OCI-M1 (cell line): ENCODE data around the gene COPZ2.
"Not testable (repeated sequence)": the region's sequence is repeated elsewhere in the genome, so short reads cannot be mapped to it uniquely, and the experiment has no call there.

Experiments used
- DNase-seq: peaks from one replicate; lab custom pipeline; 2025; lab: John Stamatoyannopoulos, UW

COPZ2 gene

DNA sequence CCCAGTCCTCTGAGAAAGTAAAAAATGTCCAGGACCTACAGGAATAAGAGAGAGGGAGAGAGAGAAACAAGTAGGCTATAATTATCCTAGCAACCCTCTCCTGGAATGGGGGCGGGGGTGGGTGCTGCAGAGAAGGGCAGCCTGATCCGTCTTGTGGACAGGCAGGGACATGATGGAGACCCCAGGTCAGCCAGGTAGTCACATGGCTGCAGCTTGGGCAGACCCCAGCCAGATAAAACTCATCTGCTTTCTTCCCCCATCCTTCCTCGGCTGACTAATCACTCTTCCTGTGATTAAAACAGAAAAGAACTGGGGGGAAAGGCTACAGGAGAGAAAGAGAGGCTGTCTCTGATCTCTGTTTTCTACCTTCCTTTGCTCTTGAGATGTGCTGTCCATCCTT lies 32.6 kb downstream of the COPZ2 start:
- no peak for DNase-seq

DNA sequence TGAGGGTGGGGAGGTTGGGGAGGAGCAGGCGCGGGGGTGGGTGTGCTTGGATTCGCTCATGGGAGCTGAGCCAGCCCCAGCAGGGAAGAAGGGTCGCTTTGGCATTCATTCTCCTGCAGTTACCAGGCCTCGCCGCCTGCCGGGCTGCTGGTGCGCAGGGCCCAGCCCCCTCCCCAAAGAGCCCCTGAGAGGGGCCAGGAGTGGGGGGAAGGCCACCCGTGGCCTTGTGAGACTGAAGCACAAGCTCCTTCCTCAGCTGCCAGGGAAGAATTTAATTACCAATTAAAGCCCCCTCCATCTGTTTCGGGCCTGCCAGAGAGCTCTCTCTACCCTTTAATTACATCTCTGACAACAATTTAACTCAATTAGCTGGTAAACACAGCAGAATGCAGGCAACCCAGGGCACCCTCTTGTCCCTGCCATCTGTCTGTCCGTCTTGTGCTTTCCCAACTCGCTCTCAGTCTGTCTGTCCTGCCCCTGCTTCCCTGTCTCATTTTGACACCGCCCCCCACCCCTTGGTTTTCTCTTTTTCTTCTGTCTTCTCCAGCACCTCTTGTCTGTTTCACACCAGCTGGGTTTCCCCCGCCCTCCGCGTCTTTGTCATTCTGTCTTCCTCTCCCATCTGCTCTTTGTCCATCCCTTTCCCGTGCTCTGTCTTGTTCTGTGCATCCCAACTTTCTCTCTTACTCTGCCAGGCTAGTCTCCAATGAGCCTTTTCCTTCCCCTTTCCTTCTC lies 34.0 kb downstream of the COPZ2 start:
- DNase-seq: no peak

DNA sequence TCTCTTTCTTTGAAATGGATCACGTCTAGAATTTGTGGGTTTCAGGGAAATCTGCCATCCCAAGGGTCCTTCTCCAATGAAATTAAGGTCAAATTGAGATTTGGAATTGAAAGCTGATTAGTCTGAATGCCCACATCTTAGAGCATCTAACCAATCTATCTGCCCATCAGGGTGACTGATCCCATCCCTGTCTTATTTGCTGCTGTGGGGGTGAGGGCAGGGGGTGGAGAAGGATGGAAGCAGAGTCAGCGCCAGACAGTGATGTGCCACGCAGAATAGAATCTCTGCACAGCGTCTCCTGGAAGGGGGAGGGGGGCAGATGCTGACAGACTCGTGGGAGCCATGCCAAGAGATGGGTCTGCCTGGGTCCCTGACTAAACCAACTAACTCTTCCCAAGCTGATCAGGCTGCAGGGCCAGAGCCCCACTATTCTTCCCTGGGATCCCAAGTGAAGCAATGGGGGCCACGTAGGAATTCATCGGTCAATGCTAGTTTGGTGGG lies 34.6 kb downstream of the COPZ2 start:
- no peak for DNase-seq

DNA sequence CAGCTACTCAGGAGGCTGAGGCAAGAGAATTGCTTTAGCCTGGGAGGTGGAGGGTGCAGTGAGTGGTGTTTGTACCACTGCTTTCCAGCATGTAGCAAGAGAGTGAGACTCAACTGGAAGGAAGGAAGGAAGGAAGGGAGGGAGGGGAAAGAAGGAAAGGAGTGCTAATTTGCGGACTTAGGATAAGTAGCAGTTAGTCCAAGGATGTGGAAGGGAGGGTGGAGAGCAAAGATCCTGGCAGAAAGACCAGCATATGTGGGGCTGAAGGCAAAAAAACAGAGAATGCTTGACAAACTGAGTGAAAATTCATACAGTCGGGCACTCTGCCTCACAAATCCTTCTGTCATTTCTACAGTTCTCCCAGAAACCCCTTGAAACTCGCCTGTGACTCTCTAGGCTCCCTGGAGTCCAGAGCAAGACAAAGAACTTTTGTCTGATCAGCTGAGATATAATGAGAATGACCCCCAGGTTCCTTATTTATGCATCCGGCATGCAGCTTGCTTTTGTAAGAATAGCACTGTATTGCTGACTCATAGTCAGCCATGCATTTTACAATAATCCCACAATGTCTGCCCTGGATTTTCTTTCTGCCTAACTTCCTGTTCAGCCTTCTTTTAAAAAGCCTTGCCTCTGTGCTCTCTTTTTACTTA lies 35.2 kb downstream of the COPZ2 start:
- DNase-seq: peak; percentile 88

DNA sequence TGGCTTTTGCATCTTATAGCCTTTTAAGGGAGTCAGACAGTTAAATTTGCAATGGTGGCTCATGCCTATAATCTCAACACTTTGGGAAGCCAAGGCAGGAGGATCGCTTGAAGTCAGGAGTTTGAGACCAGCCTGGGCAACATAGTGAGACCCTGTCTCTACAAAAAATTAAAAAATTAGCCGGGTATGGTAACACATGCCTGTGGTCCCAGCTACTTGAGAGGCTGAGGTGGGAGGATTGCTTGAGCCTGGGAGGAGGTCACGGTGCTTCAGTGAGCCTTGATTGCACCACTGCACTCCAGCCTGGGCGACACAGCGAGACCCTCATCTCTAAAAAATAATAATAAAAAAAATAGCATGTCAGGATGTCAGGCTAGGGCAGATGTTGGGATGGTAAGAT lies 35.9 kb downstream of the COPZ2 start:
- not testable (repeated sequence) for DNase-seq

DNA sequence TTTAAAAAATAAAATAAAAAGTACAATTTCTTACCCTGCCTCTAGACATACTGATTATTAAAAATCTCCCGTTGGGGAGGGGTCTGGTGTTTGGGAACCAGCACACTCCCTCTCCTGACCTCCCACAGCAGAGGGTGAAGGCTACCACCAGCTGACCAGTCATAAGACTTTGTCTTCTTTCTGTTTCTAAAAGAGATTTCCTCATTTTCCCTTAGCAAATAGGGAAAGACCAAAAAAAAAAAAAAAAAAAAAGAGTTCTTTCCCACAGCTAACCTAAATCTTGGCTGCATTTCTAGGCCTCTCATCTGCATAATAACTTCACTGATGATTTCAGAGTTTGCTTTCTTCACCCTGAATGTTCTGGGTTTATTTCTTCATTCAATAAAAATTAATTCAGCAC lies 36.4 kb downstream of the COPZ2 start:
- peak; percentile 32 for DNase-seq

DNA sequence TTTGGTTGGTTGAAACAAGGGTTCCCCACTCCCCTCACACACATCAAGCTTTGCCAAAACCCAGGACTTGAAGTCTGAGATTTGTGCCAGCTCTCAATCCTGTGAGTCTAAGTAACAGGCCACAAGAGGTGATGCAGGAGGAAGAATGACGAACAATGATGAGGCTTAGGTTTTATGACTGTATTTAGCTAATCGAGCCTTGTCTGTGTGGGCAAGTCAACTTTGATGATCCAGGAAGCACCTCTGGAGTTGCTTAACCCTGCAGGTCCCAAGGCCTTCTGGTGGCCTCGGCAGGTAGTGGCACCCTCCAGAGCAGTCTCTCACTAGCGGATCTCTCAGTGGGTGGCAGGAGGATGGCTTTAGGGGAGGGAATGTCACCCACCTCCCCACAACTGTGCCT lies 38.0 kb downstream of the COPZ2 start:
- DNase-seq: no peak

DNA sequence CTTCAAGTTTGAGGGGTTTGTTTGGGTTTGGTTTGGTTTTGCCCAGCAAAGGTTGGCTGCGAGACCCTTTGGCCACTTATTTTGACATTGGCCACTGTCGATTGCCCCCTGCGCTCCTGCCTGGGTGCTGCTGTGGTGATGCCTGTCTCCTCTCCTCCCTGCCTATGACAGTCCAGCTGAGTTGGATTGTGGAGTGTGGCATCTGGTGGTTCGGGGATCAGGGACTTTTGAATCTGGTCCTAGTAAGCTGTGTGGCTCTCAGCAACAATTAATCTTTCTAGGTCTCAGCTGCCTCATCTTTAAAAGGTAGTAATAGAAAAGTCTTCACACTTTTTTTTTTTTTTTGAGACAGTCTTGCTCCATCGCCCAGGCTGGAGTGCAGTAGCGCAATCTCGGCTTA lies 39.6 kb downstream of the COPZ2 start:
- no peak for DNase-seq

DNA sequence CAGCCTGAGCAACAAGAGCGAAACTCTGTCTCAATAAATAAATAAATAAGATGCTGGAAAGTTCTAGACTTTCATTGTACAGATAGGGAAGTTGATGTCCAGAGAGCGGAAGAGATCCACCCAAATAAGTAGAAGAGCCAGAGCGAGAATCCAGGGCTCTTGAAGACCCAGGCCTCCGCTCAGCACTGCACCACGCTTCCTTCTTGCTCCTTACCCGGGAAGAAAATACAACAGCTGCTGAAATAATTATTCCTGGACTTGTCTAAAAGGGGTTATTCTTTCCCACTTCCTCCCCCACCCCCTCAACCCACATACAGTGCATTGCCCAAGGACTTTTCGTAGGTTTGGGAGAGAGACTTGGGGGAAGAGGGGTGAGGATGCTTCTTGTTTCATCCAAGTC lies 40.0 kb downstream of the COPZ2 start:
- no peak for DNase-seq

DNA sequence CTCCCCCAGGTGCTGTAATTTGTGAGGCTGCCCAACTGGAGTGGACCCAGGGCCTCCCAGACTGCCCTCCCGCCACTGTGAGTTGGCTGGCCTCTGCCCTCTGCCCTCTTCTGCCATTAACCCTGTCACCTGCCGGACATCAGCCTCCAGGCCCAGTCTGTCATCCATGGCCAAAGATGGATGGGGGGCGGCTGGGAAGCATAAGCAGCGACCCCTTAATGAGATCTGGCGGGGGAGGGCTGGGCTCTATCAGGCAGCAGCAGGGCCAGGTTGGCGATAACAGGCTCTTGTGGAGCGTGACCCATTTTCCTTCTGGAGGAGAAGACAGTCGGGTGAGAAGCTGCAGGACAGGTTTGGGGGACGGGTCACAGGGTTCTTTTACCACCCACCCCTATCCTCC lies 41.4 kb downstream of the COPZ2 start:
- no peak for DNase-seq

DNA sequence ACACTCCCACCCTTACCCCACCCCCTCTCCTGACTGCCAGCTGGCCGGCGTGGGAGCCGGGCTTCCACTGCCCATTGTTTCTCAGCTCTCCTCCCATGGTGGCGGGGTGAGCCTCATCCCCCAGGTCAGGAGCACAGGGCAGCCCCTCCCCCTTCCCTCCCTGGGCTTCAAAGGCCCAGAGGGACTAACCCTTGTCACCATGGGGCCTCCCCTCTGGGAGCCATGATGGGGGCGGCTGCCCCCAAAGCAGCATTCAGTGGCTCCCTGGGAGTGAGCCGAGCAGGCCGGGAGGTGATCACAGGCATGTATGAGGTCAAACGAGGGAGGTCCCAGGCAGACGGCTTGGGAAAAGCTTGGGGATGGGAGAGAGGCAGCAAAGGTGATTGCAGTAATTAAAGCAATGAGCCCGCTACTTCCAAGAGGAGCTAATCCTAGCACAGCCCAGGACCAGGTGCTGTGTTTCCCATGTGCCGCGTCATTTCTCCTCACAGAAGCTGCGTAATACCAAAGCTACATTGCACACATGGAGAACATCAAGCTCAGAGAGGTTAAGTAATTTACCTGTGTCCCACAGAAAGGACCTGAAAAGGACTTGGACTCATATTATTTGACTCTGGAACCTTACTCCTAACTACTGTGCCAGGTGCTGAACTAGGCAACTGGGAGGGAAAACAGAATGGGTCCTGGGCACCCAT lies 42.2 kb downstream of the COPZ2 start:
- no peak for DNase-seq

DNA sequence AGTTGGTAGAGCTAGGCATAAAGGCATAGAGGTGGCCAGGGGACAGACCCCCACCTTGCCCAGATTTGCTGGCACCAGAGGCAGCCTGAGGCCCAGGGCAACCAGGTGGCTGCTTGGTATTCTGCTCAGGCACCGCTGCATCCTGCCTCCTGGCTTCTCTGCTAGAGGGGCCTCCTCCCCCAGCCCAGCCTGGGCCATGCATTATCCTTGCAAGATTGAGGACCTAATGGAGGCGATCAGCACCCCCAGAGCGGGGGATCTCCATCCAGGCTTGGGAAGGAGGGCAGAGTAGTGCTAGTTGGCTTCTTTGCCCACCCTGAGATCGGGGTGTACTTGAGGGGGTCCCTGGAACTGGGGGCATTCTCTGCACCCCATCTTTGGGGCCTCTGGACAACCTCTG lies 42.9 kb downstream of the COPZ2 start:
- no peak for DNase-seq

DNA sequence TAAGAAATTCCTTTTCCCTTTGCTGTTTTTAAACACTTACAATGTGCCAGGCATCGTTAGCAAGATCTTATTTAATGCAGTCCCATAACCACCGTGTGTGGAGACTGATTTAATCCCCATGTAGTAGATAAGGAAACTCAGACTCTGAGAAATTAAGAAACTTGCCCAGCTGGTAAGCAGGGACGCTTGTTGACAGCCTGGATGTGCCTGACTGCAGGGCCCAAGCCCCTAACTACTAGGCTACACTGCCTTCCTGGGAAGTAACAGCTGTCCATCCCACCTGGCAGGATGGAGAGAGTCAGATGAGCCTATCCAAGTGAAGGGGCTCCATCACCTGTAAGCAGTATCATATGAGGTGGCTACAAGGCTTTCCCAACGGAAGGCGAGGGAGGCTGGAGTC lies 43.6 kb downstream of the COPZ2 start:
- no peak for DNase-seq

DNA sequence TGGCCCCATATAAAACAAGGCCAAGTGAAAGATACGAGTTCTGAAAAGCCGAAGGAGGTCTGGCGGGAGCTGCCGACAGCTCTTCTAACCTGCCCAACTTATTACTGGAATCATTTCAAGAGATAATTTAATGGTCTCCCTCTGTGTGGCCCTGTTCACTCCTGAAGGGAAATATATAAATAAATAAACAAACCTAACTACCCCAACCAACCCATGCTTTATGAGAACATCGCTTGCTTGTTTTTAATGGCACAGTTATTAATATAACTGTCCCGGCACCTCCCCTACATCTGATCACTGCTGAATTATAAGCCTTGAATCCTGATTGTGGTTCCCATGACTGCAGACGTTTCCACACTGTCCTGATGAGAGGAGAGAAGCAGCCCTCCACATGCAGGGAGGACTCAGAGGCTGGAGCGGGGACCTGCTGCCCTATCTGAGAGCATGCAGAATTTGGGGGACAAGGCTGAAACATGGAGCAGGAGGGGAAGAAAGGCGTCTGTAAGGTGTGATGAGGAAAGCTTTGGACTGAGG lies 44.5 kb downstream of the COPZ2 start:
- DNase-seq: no peak

DNA sequence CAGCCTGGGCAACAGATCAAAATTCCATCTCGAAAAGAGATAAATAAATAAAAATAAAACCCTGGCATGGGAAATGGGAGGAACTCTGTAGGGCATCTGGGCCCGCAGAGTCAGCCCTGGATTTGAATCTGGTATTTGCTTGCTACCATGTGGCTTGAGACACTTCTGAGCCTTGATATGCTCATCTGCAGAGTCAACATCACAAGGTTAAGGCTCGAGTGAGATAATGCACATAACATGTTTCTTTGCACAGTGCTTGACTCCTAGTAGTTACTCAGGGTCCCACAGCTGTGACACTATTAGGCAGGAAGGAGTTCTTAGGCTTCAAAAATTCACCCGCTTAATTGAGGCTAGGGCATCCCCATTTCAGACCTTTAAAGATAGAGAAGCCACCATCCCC lies 45.4 kb downstream of the COPZ2 start:
- DNase-seq: no peak

DNA sequence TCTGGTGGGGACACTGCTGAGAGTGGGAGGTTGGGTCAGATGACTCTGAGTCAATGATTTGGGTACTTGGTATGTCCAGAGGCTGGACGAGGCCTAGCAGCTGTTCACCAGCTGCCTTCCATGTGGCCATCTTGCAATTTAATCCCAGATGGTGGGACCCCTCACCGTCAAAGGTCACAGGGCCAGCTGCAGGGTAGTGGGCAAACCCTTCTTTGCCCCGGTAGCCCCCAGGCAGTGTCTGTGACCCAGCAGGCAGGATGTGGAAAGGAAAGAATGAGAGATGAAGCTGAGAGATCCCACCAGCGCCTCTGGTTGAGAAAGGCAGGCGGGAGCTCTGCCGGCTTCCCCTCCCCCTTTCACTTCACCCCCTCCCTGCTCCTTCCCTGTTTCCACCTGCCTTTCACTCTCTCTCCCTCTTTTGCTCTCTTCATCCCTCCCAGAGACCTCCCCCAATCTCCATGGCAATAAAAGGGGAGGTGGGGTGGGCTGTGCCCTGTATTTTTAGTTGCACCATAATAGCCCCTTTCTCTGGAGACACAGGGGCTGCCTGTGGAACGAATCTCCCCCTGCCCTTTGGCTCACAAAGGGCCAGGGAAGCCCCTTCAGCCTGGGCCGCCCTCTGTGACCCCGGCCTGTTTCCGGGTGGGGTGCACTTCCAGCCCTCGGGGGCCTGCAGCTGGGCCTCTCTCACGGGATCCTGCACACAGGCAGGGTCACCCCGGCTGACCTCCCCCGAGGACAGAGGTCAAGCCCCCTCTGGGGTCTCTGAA lies 46.5 kb downstream of the COPZ2 start:
- DNase-seq: no peak

DNA sequence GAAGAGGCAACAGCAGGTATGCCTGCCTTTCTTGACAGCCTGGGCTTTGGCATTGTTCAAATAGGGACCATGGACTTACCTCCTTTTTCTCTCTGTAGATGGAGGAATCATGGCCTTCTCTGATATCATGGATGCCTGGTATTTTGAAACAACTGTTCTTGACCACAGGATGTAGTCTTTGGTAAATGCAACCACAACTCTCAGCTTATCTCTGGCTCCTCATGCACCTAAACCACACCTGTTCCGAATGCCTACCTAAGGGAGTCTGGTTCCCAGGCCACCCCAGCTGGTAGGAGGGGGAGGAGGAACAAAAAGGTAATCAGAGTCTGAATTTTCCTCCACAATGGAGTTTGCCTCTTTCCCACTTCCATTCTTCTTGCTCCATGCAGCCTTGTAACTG lies 47.9 kb downstream of the COPZ2 start:
- DNase-seq: peak; percentile 25

DNA sequence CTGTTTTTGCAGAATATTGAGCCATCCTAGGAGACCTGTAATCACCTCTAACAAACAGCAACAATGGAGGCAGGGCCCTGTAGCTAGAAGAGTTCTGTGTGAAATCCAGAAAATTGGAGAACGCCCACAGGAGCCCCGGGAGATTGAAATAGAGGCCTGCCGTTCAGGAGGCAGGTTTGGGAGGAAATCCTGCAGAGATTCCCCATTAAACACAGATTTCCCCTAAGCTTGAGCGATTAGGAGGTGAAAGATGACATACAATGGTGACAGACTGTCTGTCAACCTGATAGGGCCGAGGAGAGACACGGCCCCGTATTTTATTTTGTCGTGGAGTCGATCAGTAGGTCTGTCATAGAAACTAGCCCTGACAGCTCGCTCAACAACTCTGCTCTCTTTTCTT lies 48.4 kb downstream of the COPZ2 start:
- no peak for DNase-seq

DNA sequence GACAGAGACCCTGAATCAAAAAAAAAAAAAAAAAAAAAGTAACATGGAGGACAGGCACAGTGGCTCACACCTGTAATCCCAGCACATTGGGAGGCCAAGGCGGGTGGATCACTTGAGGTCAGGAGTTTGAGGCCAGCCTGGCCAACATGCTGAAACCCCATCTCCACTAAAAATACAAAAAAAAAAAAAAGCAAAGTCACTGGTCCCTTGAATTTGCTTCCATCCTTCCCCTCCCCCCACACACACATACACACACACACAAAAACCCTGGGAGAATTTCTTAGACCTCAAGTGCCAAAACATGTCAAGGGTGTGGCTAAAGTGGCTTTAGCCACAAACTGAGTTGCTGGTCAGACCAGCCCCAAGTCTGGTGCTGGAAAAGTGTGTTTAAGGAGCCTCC lies 49.2 kb downstream of the COPZ2 start:
- peak; percentile 69 for DNase-seq

DNA sequence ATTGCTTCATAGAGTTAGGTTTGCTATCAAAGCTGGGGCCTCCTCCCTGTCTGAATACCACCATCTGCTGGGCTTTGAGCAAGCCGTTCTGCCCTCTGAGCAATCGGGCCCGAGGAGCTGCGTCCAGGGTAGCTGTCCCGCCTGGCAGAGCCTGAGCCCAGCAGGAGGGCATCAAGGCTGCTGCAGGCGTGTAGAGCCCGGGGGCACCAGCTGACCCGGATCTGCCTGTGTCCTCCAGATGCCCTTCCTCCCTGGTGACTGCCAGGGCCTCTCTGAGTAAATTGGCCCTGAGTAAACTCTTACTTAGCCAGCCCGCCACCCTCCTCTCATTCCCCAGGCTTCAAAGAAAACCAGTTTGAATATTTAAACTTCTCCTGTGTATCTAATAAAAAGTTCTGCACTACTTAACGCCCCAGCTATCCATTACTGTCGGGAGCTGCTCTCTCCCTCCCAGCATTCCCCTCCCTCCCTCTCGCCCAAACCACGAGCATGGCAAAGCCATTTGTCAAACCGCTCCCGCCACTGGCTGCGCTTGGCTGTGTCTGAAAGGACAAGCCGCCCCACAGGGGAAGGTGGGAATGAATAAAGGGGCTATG lies 50.3 kb downstream of the COPZ2 start:
- no peak for DNase-seq

DNA sequence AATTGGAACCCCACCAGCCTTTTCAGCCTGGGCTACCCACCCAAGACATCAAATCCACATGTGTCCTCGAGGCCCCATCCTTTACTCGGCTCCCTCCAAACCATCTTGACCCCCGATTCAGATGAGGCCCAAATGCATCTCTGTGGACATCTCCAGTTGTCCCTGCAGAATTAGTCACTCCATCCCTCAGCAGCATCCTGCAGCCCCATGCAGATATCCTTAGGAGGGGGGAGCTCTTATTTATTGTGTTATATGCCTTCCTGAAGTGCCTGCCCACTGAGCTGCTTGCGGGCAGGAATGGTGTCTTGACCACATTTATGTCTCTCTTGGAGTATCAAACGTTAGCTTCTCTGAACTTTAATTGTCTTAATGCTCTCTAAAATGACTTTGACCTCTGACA lies 51.1 kb downstream of the COPZ2 start:
- DNase-seq: no peak
